Endothelial cell (in vitro differentiated cells): ENCODE data around the gene AP4M1. TPM values are rescaled to one million over a fixed set of nuclear protein-coding genes. Genes with fewer than 3 reads are reported as not detected.

Source experiments
- DNase-seq: peaks from one replicate; pipeline ENCODE4 v3.0.0; 2021; ENCODE audit warnings: low spot score
- H3K27ac Mint-ChIP-seq: one replicate; pipeline ENCODE4 v1.8.0; 2021; ENCODE audit warnings: mixed read lengths, inconsistent platforms; ENCODE audit not compliant: unreplicated experiment
- H3K27me3 Mint-ChIP-seq: one replicate; pipeline ENCODE4 v1.8.0; 2021; ENCODE audit warnings: mild to moderate bottlenecking, moderate library complexity, mixed read lengths, inconsistent platforms; ENCODE audit not compliant: unreplicated experiment
- H3K36me3 Mint-ChIP-seq: one replicate; pipeline ENCODE4 v1.8.0; 2021; ENCODE audit warnings: mild to moderate bottlenecking, low read depth, mixed read lengths, inconsistent platforms; ENCODE audit not compliant: unreplicated experiment
- H3K4me1 Mint-ChIP-seq: one replicate; pipeline ENCODE4 v1.8.0; 2021; ENCODE audit warnings: mild to moderate bottlenecking, mixed read lengths, inconsistent platforms; ENCODE audit not compliant: unreplicated experiment
- H3K4me3 Mint-ChIP-seq: one replicate; pipeline ENCODE4 v1.8.0; 2021; ENCODE audit warnings: mild to moderate bottlenecking, mixed read lengths, inconsistent platforms; ENCODE audit not compliant: unreplicated experiment
- H3K9me3 Mint-ChIP-seq: one replicate; pipeline ENCODE4 v1.8.0; 2021; ENCODE audit warnings: mixed read lengths, inconsistent platforms; ENCODE audit not compliant: unreplicated experiment
- total RNA-seq: library from RNA; stranded (reverse); fragmentation: NEBNext Ultra II Directional; extraction: Animal tissue kit (Norgen Biotek cat#: 25700); gene quantifications from one replicate; pipeline ENCODE4 v1.2.1, GENCODE V29; 2021; ENCODE audit not compliant: unreplicated experiment
- TF ChIP-seq, protein P1 (sequence below): fragments of 200-600 bp; sonication (generic); IDR thresholded peaks from one replicate; pipeline ENCODE4 v1.5.0; 2021; ENCODE audit warnings: antibody characterized with exemption; ENCODE audit not compliant: unreplicated experiment

Gene AP4M1
- total RNA-seq, 1 donor from 2014 or later, result 17.8 TPM

DNA sequence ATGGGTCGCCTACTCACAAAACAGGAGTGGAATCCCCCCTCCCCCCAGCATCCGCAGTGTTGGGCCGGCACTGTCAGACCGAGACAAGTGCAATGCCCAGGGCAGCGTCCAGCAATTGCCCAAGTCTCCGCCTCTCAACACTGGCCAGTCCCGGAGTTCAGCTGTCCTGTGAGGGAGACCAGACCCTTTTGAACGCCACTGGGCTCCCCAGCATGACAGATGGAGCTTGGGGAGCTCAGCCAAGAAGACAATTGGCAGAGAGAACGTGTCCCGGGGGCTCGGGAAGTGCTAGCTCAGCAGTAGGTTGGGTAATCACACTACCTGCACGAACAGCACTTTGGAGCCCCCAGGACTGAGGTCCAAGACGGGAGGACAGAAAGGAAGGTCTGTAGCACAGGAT lies 7.9 kb upstream of the AP4M1 start:
- Mint-ChIP-seq H3K4me3 (peak overlapping the region; percentile 82), H3K27me3 (peaks cover 33% of the 10 kb centered on the region), H3K9me3 (no peaks in the 10 kb centered on the region), H3K27ac (peak overlapping the region; percentile 72), H3K36me3 (peaks cover 67% of the 10 kb centered on the region), H3K4me1 (peaks cover 60% of the 10 kb centered on the region)
- no peak for DNase-seq
- TF ChIP-seq, protein P1, sequence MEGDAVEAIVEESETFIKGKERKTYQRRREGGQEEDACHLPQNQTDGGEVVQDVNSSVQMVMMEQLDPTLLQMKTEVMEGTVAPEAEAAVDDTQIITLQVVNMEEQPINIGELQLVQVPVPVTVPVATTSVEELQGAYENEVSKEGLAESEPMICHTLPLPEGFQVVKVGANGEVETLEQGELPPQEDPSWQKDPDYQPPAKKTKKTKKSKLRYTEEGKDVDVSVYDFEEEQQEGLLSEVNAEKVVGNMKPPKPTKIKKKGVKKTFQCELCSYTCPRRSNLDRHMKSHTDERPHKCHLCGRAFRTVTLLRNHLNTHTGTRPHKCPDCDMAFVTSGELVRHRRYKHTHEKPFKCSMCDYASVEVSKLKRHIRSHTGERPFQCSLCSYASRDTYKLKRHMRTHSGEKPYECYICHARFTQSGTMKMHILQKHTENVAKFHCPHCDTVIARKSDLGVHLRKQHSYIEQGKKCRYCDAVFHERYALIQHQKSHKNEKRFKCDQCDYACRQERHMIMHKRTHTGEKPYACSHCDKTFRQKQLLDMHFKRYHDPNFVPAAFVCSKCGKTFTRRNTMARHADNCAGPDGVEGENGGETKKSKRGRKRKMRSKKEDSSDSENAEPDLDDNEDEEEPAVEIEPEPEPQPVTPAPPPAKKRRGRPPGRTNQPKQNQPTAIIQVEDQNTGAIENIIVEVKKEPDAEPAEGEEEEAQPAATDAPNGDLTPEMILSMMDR, result no peak

DNA sequence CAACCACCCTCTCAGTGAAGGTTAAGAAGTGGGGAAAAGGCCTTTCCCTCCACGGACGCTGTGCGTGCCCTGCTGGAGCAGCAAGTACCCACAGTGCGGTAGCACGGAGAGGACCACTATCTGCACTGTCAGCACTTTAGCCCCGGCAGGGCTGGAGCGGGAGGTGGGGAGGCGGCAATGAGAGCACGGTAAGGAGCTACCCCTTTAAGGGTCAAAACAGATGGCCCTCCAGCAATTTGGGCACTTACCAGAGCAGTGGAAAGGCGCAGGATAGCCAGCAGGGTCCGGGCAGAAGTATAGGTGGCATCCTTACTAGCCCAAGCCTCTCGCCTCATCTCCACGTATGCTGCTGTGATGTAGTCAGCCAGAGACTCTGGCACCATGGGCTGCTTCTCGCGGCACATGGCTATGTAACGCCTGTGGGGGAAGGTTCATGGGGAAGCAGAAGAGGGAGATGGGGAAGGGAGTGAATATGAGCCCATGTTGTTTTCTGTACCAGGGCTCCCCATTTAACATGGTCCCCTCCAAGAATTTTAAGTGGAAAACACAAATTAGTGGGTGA lies 7.4 kb upstream of the AP4M1 start:
- no peak for DNase-seq
- Mint-ChIP-seq H3K36me3 (peaks cover 72% of the 10 kb centered on the region), H3K4me3 (peak overlapping the region; percentile 25), H3K4me1 (peaks cover 64% of the 10 kb centered on the region), H3K27me3 (peaks cover 38% of the 10 kb centered on the region), H3K27ac (no peak overlapping the region), H3K9me3 (no peaks in the 10 kb centered on the region)
- TF ChIP-seq, protein P1, result no peak

DNA sequence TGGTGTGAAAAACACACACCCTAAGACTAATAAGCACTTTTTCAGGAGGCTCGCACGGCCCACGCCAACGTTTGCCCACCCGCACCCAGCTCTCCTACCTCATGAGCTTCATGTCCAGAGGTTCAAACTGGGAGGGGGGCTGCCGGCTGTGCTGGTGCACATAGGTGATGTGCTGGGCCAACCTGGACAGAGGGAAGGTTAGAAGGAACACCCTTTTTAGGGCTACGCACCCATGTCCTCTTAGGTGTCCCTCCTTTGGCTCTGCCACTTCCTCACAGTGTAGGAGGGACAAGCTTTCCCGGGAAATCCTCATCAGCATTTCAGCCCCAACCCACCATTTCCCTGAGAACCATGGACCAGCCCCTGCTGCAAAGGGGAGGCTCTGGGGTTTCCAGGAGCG lies 6.2 kb upstream of the AP4M1 start:
- no peaks in the 10 kb centered on the region for H3K9me3 Mint-ChIP-seq
- H3K27ac Mint-ChIP-seq, result peak overlapping the region; percentile 74
- peaks cover 48% of the 10 kb centered on the region for H3K27me3 Mint-ChIP-seq
- DNase-seq, result no peak
- peaks cover 77% of the 10 kb centered on the region for H3K36me3 Mint-ChIP-seq
- peaks cover 68% of the 10 kb centered on the region for H3K4me1 Mint-ChIP-seq
- TF ChIP-seq, protein P1, result no peak
- H3K4me3 Mint-ChIP-seq, result peak overlapping the region; percentile 74

DNA sequence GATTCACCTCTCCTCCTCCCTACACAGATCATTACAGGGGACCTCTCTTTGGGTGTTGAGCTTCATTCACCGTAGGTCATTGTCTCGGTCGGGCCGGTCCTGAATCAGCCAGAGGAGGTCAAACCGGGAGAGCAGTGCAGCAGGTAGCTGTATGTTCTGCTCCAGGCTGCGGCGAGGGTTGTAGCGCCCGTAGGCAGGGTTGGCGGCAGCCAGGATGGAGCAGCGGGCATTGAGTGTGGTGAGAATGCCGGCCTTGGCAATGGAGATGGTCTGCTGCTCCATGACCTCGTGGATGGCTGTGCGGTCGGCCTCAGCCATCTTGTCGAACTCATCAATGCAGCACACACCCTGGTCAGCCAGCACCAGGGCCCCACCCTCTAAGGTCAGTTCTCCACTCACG lies 5.7 kb upstream of the AP4M1 start:
- DNase-seq, result no peak
- Mint-ChIP-seq H3K4me1 (peaks cover 64% of the 10 kb centered on the region), H3K9me3 (no peaks in the 10 kb centered on the region), H3K27me3 (peaks cover 49% of the 10 kb centered on the region), H3K27ac (peak overlapping the region; percentile 74), H3K36me3 (peaks cover 77% of the 10 kb centered on the region), H3K4me3 (peak overlapping the region; percentile 67)
- TF ChIP-seq, protein P1, result no peak

DNA sequence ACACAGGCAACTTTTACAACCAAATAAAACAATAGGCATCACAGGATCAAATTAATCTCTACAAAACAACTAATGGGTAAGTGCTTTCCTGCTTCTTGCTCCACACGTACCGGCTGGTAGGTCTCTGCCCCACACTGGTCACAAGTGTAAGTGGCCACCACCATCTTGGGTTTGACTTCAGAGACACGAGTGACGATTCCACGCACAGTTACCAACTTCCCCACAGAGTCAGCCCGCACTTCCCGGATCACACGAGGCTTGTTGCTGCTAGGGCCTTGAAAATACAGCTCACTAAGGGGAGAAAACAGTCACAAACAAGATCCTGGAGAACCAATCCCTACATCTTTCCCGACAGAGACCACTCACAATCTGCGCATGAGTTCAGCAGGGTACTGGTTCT lies 2.5 kb upstream of the AP4M1 start:
- no peak for DNase-seq
- TF ChIP-seq, protein P1, result no peak
- Mint-ChIP-seq H3K27me3 (peaks cover 55% of the 10 kb centered on the region), H3K4me1 (peaks cover 54% of the 10 kb centered on the region), H3K9me3 (no peaks in the 10 kb centered on the region), H3K36me3 (peaks cover 56% of the 10 kb centered on the region), H3K27ac (peak overlapping the region; percentile 93), H3K4me3 (peak overlapping the region; percentile 93)
